Choroid plexus epithelial cell (primary cell): ENCODE results near the gene MPPED1.

Experiments used
- DNase-seq: peaks from one replicate; pipeline ENCODE4 v3.0.0-alpha.2; 2010; ENCODE audit warnings: low read depth
- H3K4me3 ChIP-seq: 2 replicates; pipeline ENCODE4 v1.5.1; 2011; ENCODE audit warnings: low read depth, mild to moderate bottlenecking, control low read depth, low read length, moderate library complexity
- TF ChIP-seq, protein P1 (sequence below): conservative IDR thresholded peaks from 2 replicates; pipeline ENCODE4 v1.5.1; 2011; ENCODE audit warnings: low read depth, mild to moderate bottlenecking, control low read depth, inconsistent platforms, low read length, moderate library complexity

Gene MPPED1

DNA sequence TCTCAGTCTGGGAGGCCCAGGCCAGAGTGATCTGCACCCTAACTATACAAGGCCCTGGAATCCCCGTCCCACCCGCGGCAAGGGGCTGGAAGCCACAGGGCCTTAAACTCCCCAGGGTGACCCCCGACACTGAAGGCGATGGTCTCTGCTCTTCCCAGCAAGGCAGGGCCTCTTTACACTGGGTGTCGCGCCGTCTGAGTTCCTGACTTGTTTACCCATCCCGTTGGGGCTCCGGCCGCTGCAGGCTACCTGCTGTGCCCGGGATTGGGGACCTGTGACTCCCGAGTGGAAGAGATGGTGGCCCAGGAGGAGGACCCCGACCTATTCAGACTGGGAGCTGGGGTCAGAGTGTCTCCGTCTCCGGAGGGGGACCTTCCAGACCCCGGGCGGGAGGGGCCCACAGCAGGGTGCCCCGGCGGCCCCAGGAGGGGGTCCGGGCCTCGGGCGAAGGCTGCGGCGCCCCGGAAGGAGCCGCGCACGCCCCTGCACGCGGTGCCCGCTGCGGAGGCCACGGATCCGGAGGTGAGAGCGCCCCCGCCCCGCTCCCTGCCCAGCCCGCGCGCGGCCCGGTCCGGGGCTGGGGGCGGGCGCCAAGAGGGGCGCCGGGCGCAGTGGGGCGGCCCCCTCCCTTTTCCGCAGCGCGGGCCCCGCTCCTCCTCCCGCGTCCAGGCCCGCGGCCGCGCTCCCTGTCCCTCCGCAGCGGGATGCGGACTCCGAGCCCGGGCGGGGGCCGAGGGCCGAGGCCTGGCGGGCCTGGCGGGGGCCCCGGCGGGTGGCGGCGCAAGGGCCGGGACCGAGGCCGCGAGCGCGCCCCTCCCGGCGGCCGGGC, 560 bp upstream of the MPPED1 start:
- H3K4me3 ChIP-seq = no peak overlapping the region
- TF ChIP-seq, protein P1, sequence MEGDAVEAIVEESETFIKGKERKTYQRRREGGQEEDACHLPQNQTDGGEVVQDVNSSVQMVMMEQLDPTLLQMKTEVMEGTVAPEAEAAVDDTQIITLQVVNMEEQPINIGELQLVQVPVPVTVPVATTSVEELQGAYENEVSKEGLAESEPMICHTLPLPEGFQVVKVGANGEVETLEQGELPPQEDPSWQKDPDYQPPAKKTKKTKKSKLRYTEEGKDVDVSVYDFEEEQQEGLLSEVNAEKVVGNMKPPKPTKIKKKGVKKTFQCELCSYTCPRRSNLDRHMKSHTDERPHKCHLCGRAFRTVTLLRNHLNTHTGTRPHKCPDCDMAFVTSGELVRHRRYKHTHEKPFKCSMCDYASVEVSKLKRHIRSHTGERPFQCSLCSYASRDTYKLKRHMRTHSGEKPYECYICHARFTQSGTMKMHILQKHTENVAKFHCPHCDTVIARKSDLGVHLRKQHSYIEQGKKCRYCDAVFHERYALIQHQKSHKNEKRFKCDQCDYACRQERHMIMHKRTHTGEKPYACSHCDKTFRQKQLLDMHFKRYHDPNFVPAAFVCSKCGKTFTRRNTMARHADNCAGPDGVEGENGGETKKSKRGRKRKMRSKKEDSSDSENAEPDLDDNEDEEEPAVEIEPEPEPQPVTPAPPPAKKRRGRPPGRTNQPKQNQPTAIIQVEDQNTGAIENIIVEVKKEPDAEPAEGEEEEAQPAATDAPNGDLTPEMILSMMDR = no peak
- no peak for DNase-seq

DNA sequence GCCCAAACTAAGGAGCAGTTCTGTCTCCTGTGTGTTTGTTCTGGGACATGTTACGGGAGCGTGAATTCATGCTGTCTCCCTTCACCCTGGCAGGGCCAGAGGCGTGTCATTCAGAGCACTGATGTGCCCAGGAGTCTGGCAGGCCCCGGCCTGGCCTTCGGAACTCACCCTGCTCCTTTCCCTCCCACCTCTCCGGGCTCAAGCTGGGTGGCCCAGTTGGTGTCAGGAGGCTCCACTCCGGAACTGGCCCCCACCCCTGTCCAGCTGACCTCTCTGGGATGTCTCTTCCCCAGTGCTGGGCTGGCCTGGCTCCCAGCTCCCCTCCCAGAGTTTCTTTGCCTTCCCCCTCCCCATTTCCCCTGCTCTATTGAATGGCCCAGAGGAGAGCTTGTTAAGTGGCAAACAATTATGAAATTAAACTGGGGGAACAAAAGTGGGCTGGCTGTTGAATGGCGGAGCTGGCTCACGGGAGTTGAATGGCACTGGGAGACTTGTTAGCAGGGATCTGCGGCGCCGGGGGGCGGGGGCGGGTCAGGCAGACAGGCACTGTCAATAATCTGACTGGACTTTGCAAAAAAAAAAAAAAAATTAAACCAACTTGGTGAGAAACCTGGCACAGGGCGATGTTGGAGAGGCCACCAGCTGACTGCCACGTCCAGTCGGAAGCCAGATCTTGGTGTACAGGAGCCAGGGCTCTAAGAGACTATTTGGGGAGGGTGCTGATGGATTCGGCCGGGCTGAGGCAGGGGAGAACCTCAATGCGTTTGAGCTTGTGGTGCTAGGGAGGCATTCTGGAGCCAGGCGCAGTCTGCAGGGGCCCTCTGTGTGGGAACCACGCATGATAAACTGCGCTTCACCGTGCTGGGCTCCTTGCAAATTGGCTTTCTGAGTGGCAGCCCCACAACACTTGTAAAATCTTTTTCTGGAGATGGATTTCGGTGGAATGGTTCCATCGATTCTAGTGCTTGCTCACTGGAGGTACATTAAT, 1.3 kb downstream of the MPPED1 start:
- H3K4me3 ChIP-seq = no peak overlapping the region

DNA sequence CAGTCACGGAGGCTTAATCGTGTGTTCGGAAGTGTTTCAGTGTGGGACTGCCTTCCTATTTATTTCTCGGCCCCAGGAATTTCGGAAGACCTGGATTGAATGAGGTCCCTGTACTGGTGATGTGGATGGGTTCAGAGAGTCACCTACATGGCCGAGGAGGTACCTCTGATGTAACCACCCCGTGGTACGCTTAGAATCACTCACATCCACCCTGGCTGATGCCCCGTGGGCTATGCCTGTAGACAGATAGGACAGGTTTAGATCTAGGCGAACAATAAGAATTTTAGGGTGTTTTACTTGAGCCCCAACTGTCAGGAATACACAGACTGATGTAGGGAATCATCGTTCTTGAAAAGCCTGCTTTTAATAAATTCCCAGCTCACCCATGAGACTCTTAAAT, 2.0 kb downstream of the MPPED1 start:
- TF ChIP-seq, protein P1 = no peak
- no peak for DNase-seq
- no peak overlapping the region for H3K4me3 ChIP-seq

More for the DNA sequence above, 1.3 kb downstream of the MPPED1 start:
- DNase-seq = no peak
- TF ChIP-seq, protein P1 = no peak

DNA sequence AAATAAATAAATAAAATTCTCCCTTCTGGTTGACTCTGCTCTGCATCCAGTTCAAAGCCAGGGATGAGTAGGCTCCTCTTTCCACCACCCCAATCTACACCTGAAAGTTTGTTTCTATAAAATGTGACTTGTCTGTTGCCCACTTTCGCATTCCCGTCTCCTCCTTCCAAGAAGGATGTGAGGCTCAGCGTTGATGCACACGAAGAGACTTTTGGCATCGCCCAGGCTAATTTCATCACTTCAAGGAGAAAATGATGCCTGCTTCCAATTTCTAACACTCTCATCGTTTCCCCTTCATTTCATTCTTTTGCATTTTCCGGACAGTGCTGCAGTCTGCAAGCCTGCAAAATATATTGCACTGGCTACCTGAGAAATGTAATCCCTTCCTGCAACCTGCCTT, 3.9 kb downstream of the MPPED1 start:
- DNase-seq = no peak
- no peak overlapping the region for H3K4me3 ChIP-seq
- TF ChIP-seq, protein P1 = no peak

DNA sequence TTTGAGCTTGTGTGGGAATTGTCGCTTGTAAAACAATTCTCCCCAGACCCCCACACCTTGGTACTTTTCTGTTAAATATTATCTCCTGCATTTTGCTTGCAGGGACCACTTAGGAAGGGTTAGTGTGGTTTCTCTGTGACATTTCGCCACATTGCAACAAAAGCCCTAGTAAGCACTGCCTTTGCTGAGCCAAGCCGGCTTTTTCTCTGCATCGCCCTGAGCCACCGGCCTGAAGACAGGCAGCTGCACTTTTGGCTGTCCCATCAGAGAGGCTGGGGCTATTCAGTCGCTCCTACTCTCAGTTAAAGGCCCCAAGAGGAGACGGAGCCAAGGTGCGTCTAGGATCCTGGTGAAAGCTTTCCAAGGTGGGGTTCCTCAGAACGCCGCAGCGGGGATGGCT, 5.7 kb downstream of the MPPED1 start:
- DNase-seq = no peak
- TF ChIP-seq, protein P1 = no peak

DNA sequence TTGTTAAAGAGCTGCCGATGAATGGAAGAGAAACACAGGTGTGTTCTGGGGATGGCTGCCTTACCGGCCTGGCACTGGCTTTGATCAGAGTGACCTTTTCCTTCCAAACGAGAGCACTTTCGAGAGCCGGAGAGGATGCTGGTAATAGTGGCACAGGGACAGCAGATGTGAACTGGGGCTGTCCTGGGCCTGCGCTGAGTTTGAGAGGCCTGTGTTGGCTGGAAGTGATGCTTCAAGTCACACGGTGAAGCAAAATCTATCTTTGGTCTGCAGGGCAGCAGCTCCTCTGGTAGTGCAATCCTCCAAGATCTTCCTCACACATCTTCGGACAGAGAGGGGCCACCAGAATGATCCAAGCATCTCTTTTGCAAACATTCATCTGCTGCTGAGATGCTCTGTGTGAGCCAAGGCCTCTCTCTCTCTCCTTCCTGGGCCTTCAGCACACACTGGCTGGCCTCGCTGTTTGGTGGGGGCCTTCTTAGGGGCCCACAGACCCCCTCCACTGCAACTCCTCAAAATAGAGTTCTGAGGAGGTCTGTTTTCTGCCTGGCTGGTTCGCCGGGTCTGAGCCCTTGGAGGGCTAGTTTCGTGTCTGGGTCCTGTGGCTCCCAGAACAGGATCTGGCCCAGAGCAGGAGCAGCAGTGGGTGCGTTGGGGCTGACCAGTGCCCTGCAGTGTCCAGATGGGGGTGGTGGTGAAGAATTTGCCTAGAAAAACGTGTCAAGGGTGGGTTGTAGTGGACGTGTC, 6.4 kb downstream of the MPPED1 start:
- DNase-seq = no peak
- H3K4me3 ChIP-seq = no peak overlapping the region
- TF ChIP-seq, protein P1 = no peak

More for the DNA sequence above, 5.7 kb downstream of the MPPED1 start:
- no peak overlapping the region for H3K4me3 ChIP-seq
